ENCODE data around the gene TPD52L1.
"Not testable (repeated sequence)": the region's sequence is repeated elsewhere in the genome, so short reads cannot be mapped to it uniquely, and the experiment has no call there.

The TPD52L1 gene

GRCh38 chr6:125153391-125154117 lies at the start of gene TPD52L1:
TSS of gene TPD52L1 (plus strand) at chr6:125153773. CDS start at chr6:125153952, 179 bp downstream.
- DNase-seq: peak; percentile 40

GRCh38 chr6:125104425-125104824 lies 49.1 kb upstream of the TPD52L1 start:
- DNase-seq: no peak

GRCh38 chr6:125107048-125107447 lies 46.5 kb upstream of the TPD52L1 start:
- DNase-seq: no peak

GRCh38 chr6:125107896-125108295 lies 45.7 kb upstream of the TPD52L1 start:
- DNase-seq: no peak

- no peak for DNase-seq
Observed at GRCh38 chr6:125110056-125110455, 43.5 kb upstream of the TPD52L1 start.

- no peak for DNase-seq
Observed at GRCh38 chr6:125111219-125111983, 42.2 kb upstream of the TPD52L1 start.

- no peak for DNase-seq
Observed at GRCh38 chr6:125112934-125113333, 40.6 kb upstream of the TPD52L1 start.

- DNase-seq: no peak
Observed at GRCh38 chr6:125114248-125114858, 39.2 kb upstream of the TPD52L1 start.

GRCh38 chr6:125116170-125116569 lies 37.4 kb upstream of the TPD52L1 start:
- no peak for DNase-seq

GRCh38 chr6:125116710-125117109 lies 36.9 kb upstream of the TPD52L1 start:
- DNase-seq: no peak

- DNase-seq: no peak
Observed at GRCh38 chr6:125117818-125118217, 35.8 kb upstream of the TPD52L1 start.

GRCh38 chr6:125120054-125120590 lies 33.5 kb upstream of the TPD52L1 start:
- no peak for DNase-seq

- no peak for DNase-seq
Observed at GRCh38 chr6:125121894-125122293, 31.7 kb upstream of the TPD52L1 start.

- DNase-seq: no peak
Observed at GRCh38 chr6:125123051-125123450, 30.5 kb upstream of the TPD52L1 start.

- DNase-seq: no peak
Observed at GRCh38 chr6:125123468-125124048, 30.0 kb upstream of the TPD52L1 start.

GRCh38 chr6:125124049-125124669 lies 29.4 kb upstream of the TPD52L1 start:
- no peak for DNase-seq

GRCh38 chr6:125125856-125126255 lies 27.7 kb upstream of the TPD52L1 start:
- not testable (repeated sequence) for DNase-seq

- DNase-seq: no peak
Observed at GRCh38 chr6:125129354-125129753, 24.2 kb upstream of the TPD52L1 start.

- DNase-seq: no peak
Observed at GRCh38 chr6:125132058-125132457, 21.5 kb upstream of the TPD52L1 start.

- DNase-seq: no peak
Observed at GRCh38 chr6:125136378-125136777, 17.2 kb upstream of the TPD52L1 start.

GRCh38 chr6:125138083-125138482 lies 15.5 kb upstream of the TPD52L1 start:
- DNase-seq: no peak

- DNase-seq: no peak
Observed at GRCh38 chr6:125140808-125141207, 12.8 kb upstream of the TPD52L1 start.

GRCh38 chr6:125142618-125143017 lies 11.0 kb upstream of the TPD52L1 start:
- DNase-seq: no peak
